NCI-H1105 treated with DMSO at 0.1 percent for 48 hours (cell line): ENCODE data around the gene LCE1E.

Experiments
- DNase-seq: peaks from one replicate; lab custom pipeline; 2025; lab: John Stamatoyannopoulos, UW

LCE1E gene

GRCh38 chr1:152777510-152778137, 8.4 kb upstream of the LCE1E start:
- DNase-seq, result peak; percentile 2

DNA sequence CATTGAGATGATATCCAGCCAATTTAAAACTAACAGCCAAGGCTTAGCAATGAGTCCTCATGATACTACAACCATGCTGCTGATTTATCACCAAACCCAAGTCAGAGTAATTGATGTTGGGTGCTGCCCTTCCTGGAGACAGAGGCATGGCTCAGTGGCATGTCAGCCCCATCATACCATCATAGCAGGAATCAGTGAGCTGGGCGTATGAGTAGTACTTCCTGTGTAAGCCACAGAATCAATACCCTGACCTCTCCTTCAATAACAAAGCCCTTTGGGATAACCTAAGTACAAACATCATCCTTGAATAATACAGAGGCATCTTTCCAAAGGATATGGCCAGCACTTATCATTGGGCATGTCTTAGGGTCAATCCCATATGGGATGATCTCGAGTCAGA, 3.0 kb upstream of the LCE1E start:
- no peak for DNase-seq

- DNase-seq, result no peak
These were observed 9.6 kb downstream of the LCE1E start for GRCh38 chr1:152795686-152796085.

DNA sequence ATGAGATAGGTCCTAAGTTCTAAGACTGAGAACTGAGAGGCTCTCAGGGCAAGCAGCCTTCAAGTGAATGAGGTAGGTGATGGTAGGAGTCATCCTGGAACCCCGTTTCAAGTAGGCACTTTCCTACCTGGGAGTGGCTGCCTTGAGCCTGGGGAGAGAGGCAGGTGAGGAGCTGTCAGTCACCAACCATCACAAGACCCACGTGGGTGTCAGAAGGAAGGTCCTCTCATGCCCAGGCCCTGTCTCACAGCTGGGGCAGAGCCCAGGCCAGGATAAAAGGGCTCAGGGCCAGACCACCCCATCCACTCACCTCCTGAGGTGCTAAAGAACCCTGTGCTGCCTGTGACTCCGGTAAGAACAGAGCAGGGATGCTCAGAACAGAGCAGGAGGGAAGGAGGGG, 10.4 kb downstream of the LCE1E start, which contains the start of gene LCE1D:
LCE1D (plus strand) TSS at position 301 of the 400 bp plus-strand sequence. CDS start 1,074 bp downstream, outside the sequence.
- DNase-seq, result no peak

DNA sequence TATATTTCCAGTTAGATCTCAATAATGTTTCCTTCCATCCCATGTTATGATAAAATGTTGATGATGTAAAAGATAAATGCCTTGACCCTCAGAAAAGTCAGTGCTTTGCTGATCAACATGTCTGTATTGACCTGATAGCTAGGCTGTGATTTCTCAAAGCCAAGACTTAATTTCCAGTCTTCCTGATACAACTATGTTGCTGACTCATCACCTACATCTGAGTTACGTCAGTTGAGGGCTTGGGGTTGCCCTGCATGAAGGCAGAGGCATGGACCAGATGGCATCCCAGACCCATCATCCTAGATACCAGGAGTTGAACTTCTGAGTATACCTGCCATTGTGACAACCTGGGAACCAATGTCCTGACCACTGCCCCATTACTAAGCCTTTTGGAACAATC, 15.3 kb downstream of the LCE1E start:
- no peak for DNase-seq

DNA sequence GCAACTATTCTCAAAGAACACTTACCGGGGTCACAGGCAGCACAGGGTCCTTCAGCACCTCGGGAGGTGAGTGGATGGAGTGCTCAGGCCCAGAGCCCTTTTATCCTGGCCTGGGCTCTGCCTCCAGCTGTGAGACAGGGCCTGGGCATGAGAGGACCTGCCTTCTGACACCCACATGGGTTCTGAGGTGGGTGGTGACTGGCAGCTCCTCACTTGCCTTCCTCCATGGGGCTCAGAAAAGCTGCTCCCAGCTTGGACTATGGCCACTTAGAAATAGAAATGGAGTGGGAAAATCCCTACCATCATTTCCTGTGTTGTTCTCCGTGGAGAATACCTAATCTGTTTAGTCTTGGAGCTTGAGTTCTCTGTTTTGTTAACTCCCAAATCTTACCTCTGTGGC, 20.5 kb downstream of the LCE1E start, which contains the start of gene LCE1C:
LCE1C (minus strand) TSS at position 76 of the 400 bp plus-strand sequence. CDS start 1,173 bp downstream, outside the sequence.
- no peak for DNase-seq

- no peak for DNase-seq
These were observed 25.0 kb downstream of the LCE1E start for GRCh38 chr1:152811050-152811449.

- no peak for DNase-seq
These were observed 25.6 kb downstream of the LCE1E start, which contains the start of gene LCE1B for GRCh38 chr1:152811671-152812070. TSS of gene LCE1B (plus strand) at chr1:152811971. CDS start at chr1:152812447, 476 bp downstream.

GRCh38 chr1:152817309-152817708, 31.3 kb downstream of the LCE1E start:
- no peak for DNase-seq

DNA sequence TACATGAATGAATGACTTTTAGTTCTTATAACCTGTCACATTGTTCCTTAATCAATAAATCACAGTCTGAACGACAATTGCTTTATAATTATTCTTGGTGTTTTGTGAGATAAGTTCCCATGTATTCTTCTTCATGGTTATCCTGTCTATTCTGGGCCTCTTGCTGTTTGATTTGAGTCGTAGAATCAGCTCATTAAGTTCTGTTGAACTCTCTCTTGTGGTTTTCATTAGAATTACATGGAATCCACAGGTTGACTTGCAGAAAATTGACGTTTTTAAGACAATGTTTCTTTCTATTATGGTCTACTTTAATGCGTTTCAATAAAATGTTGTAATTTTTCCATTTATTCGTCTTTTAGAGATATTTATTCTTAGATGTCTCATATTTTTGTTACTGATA, 37.2 kb downstream of the LCE1E start:
- DNase-seq, result no peak

GRCh38 chr1:152824964-152825363, 38.9 kb downstream of the LCE1E start:
- DNase-seq, result no peak

- no peak for DNase-seq
These were observed 41.1 kb downstream of the LCE1E start, which contains the start of gene LCE1A for GRCh38 chr1:152827173-152827572. TSS of gene LCE1A (plus strand) at chr1:152827473. CDS start at chr1:152827473, 0 bp downstream.

DNA sequence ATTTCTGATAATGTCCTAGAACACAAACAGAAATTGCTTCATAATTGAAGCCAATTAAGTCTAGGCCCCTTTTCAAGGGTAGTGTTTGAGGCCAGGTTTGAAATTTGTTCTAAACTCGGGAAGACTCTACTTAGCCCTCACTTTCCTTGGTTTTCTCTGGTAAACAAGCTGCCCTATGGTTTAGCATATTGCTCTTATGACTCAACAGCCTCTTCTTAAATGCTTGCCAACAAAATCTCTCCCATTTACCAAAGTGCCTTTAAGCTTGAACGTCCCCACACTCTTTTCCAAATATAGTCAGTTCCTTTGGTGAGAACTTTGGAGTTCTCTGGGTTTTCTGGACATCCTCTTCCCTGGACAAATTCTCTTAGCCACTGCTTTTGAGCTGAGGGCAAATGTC, 50.8 kb downstream of the LCE1E start:
- DNase-seq, result no peak
